Tibial nerve (tissue), 4 donors: Measurements from ENCODE around the gene HECTD2. TPM values are rescaled to one million over a fixed set of nuclear protein-coding genes. Genes with fewer than 3 reads are reported as not detected.

Experiments used
- DNase-seq, 2 donors: peaks; one replicate each; pipeline ENCODE4 v3.0.0-alpha.2; 2019; ENCODE audit warnings: low spot score in 2 of 2
- H3K27ac ChIP-seq, 4 donors: fragments of 200-600 bp; sonication (generic) in 3 of 4; one replicate each; pipeline ENCODE4 v1.5.1; 2017 to 2019; ENCODE audit warnings: mild to moderate bottlenecking in 1 of 4
- H3K27me3 ChIP-seq, 2 donors: fragments of 200-600 bp; sonication (generic) in 1 of 2; one replicate each; pipeline versions ENCODE4 v1.5.1 to v1.6.0; 2017 to 2019
- H3K36me3 ChIP-seq, 3 donors: fragments of 200-600 bp; sonication (generic); one replicate each; pipeline ENCODE4 v1.5.1; 2018 to 2019
- H3K4me1 ChIP-seq, 4 donors: fragments of 200-600 bp; sonication (generic) in 3 of 4; one replicate each; pipeline ENCODE4 v1.5.1; 2017 to 2019
- H3K4me3 ChIP-seq, 4 donors: fragments of 200-600 bp; sonication (generic) in 3 of 4; one replicate each; pipeline ENCODE4 v1.5.1; 2017 to 2019; ENCODE audit warnings: mild to moderate bottlenecking in 1 of 4, moderate library complexity in 1 of 4
- H3K9me3 ChIP-seq, 4 donors: fragments of 200-600 bp; sonication (generic) in 3 of 4; one replicate each; pipeline ENCODE4 v1.5.1; 2017 to 2019
- EP300 ChIP-seq, 2 donors: sonication (generic); formaldehyde crosslinking; IDR thresholded peaks; one replicate each; pipeline ENCODE4 v1.6.1; 2017; ENCODE audit warnings: antibody characterized with exemption in 2 of 2, mild to moderate bottlenecking in 1 of 2
- POLR2A ChIP-seq, 2 donors: fragments of 450-650 bp; IDR thresholded peaks; one replicate each; pipeline ENCODE4 v1.6.1; 2017; ENCODE audit warnings: antibody characterized with exemption in 2 of 2, mild to moderate bottlenecking in 2 of 2, moderate library complexity in 2 of 2
- WGBS, 2 donors: methylation state at CpG; one replicate each; pipeline ENCODE4 v1.1.5; 2018; 5-methylcytosine and 5-hydroxymethylcytosine counted together
- total RNA-seq, 4 donors: library from RNA; depleted of rRNA; stranded (reverse); fragments of >200 nt; gene quantifications; one replicate each; pipeline ENCODE4 v1.1.0, GENCODE V29; 2016
- TF ChIP-seq, protein P1 (sequence below), 5 experiments: fragments of 200-600 bp in 3 of 5; fragments of 450-650 bp in 2 of 5; sonication (generic) in 3 of 5; IDR thresholded peaks; one replicate each; pipeline ENCODE4 v1.5.1; 2016 to 2019; ENCODE audit warnings: antibody characterized with exemption in 5 of 5, mild to moderate bottlenecking in 3 of 5, moderate library complexity in 2 of 5

Gene HECTD2
- total RNA-seq, 4 donors from 2014 or later: 23.5 to 33.4 (median 26.1) TPM

DNA sequence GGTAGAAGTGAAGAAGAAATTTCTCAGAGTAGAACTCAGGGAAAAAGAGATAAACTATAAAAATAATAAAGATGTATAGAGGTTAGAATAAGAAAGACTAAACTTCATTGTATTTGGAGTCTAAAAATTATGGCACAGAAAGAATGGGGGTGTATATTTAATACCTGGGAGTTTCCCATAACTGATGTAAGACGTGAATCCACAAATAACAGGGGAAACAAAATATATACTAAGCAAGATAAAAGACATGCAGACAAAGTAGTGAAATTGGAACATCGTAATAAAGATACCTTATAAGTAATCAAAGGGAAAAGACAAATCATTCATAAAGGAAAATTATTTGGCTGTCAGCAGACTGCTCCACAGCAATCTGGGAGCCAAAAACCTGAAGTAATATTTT lies 62.8 kb downstream of the HECTD2 start:
- WGBS, 2 donors: 94 to 97% methylated on average over 2 of the region's 2 CpGs

DNA sequence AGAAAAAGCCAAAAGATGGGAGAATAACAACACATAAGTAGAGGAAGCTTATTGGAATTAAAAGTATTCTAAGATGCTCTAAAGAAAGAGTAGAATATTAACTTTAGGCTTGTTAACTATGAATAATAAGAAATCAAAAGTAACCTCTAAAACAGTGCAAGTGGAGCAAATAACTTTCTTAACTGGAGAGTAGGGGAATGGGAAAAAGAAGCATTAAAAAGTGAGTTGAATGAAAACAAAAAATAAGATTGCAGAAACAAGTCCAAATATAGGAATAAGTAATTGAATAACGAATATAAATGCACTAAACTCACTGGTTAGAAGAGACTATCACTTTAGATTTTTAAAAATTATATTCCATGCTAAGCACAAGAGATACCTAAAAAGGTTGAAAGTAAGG lies 63.9 kb downstream of the HECTD2 start:
- Histone ChIP-seq H3K4me1 (no peaks in the 10 kb centered on the region), H3K9me3 (peaks cover 0 to 6% (median 3%) of the 10 kb centered on the region in 4 donors), H3K4me3 (no peak overlapping the region), H3K27me3 (no peaks in the 10 kb centered on the region), H3K36me3 (no peaks in the 10 kb centered on the region), H3K27ac (no peak overlapping the region)
- DNase-seq: no peak
- TF ChIP-seq EP300 (IDR thresholded peaks at IDR 0.05) (no peak), POLR2A (IDR thresholded peaks at IDR 0.05) (no peak)
- TF ChIP-seq, protein P1, sequence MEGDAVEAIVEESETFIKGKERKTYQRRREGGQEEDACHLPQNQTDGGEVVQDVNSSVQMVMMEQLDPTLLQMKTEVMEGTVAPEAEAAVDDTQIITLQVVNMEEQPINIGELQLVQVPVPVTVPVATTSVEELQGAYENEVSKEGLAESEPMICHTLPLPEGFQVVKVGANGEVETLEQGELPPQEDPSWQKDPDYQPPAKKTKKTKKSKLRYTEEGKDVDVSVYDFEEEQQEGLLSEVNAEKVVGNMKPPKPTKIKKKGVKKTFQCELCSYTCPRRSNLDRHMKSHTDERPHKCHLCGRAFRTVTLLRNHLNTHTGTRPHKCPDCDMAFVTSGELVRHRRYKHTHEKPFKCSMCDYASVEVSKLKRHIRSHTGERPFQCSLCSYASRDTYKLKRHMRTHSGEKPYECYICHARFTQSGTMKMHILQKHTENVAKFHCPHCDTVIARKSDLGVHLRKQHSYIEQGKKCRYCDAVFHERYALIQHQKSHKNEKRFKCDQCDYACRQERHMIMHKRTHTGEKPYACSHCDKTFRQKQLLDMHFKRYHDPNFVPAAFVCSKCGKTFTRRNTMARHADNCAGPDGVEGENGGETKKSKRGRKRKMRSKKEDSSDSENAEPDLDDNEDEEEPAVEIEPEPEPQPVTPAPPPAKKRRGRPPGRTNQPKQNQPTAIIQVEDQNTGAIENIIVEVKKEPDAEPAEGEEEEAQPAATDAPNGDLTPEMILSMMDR (IDR thresholded peaks at IDR 0.05): no peak
- 97 to 98% methylated on average over 1 of the region's 1 CpG for WGBS, 2 donors

More for the DNA sequence above, 62.8 kb downstream of the HECTD2 start:
- Histone ChIP-seq H3K4me1 (no peaks in the 10 kb centered on the region), H3K36me3 (peaks cover 0 to 2% (median 0%) of the 10 kb centered on the region in 3 donors), H3K27me3 (no peaks in the 10 kb centered on the region), H3K9me3 (peaks cover 0 to 6% (median 3%) of the 10 kb centered on the region in 4 donors), H3K27ac (no peak overlapping the region), H3K4me3 (no peak overlapping the region)
- no peak for DNase-seq
- no peak for TF ChIP-seq POLR2A (IDR thresholded peaks at IDR 0.05)
- TF ChIP-seq, protein P1 (IDR thresholded peaks at IDR 0.05): no peak
- no peak for TF ChIP-seq EP300 (IDR thresholded peaks at IDR 0.05)

DNA sequence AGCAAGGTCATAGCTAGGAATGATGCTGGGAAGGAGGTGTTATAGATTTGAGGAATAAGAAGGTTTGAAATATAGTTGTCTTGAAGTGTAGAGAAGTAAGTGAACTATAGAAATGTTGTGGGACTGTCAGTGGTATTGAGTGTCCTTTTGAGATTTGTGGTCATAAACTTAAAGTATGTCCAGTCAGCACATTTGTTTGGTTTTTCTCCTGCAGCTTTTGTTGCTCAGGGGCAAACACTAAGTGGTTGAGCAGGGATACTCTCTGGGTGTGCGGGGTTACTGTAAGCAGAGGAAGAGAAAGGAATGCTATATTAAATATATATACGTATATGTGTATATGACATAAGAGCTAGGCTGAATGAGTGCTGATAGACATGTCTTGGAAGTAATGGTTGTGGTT lies 67.1 kb downstream of the HECTD2 start:
- H3K36me3 ChIP-seq: no peaks in the 10 kb centered on the region
- DNase-seq: no peak
- H3K27me3 ChIP-seq: no peaks in the 10 kb centered on the region
- TF ChIP-seq POLR2A (IDR thresholded peaks at IDR 0.05) (no peak), EP300 (IDR thresholded peaks at IDR 0.05) (no peak)
- TF ChIP-seq, protein P1 (IDR thresholded peaks at IDR 0.05): no peak
- 88 to 90% methylated on average over 2 of the region's 2 CpGs for WGBS, 2 donors
- H3K4me3 ChIP-seq: no peak overlapping the region
- H3K4me1 ChIP-seq: no peaks in the 10 kb centered on the region
- H3K9me3 ChIP-seq: peaks cover 0 to 5% (median 2%) of the 10 kb centered on the region in 4 donors
- H3K27ac ChIP-seq: no peak overlapping the region

DNA sequence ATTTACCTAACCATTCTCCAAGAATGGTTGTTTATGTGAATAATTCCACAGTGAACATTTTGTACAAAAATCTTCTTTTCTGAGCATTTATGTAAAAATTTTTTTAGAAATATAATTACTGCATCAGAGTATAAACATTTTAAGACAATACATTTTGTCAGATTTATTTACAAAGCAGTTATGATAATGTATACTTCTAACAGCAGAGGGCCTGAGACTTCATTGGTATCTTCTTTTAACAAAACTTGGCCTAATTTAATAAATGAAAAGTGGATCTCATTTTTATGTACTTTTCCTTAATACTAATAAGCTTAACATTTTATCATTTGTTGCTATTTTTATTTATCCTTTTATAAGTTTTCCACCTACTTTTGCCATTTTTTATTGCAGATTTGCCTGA lies 69.4 kb downstream of the HECTD2 start:
- Histone ChIP-seq H3K36me3 (peaks cover 0 to 4% (median 0%) of the 10 kb centered on the region in 3 donors), H3K9me3 (no peaks in the 10 kb centered on the region), H3K27ac (no peak overlapping the region), H3K4me1 (no peaks in the 10 kb centered on the region), H3K4me3 (no peak overlapping the region), H3K27me3 (no peaks in the 10 kb centered on the region)
- TF ChIP-seq POLR2A (IDR thresholded peaks at IDR 0.05): no peak
- TF ChIP-seq EP300 (IDR thresholded peaks at IDR 0.05): no peak
- TF ChIP-seq, protein P1 (IDR thresholded peaks at IDR 0.05): no peak
- DNase-seq: no peak

DNA sequence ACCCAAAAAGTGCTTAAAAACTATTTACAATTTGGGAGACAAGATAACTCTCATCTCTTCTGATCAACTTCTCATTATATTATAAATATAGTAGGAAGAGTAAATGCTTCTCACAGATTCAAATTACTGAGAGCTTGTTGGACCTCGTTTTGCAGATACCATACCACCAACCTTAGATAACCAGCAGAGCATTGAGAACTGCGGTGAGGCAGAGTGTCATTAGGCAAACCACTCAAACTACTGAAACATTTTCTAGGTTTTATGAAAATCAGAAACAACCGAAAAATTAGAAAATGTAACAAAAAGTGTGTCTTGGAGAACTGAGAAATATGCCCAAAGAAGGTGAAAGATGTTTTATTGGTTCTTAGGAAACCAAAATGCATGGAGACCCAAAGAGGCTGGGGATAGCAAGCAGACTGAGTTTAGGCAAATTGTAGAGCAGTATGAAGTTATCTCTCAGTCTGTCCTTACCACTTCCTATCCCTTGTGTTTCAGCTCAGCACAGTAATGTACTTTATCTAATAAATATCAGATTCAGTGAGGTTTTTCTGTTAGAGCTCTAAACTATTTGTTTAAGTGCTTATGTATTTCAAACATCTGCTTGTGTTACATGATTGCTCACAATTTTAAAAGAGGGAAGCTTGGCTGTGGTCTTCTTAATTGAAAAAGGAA lies 77.9 kb downstream of the HECTD2 start:
- no peaks in the 10 kb centered on the region for H3K27me3 ChIP-seq
- TF ChIP-seq EP300 (IDR thresholded peaks at IDR 0.05) (no peak), POLR2A (IDR thresholded peaks at IDR 0.05) (no peak)
- TF ChIP-seq, protein P1 (IDR thresholded peaks at IDR 0.05): no peak
- no peaks in the 10 kb centered on the region for H3K4me1 ChIP-seq
- no peak overlapping the region for H3K27ac ChIP-seq
- peaks cover 0 to 44% (median 0%) of the 10 kb centered on the region in 3 donors for H3K36me3 ChIP-seq
- DNase-seq: no peak
- H3K9me3 ChIP-seq: no peaks in the 10 kb centered on the region
- WGBS, 2 donors: 88 to 95% methylated on average over 3 of the region's 3 CpGs
- no peak overlapping the region for H3K4me3 ChIP-seq
